ENCODE data around the gene MSL3B.
"Not testable (repeated sequence)": the region's sequence is repeated elsewhere in the genome, so short reads cannot be mapped to it uniquely, and the experiment has no call there.

MSL3B gene

GRCh38 chr2:233867993-233868532 is at the start of gene MSL3B:
MSL3B (minus strand) TSS chr2:233868386.
- DNase-seq = peak; percentile 46

GRCh38 chr2:233917116-233917515 is 48.9 kb upstream of the MSL3B start, which contains the start of gene TRPM8:
TRPM8 (plus strand) TSS chr2:233917373; CDS start chr2:233926538, 9,165 bp downstream.
- DNase-seq = no peak

- DNase-seq = no peak
Observed at GRCh38 chr2:233915128-233915527, 46.9 kb upstream of the MSL3B start.

DNA sequence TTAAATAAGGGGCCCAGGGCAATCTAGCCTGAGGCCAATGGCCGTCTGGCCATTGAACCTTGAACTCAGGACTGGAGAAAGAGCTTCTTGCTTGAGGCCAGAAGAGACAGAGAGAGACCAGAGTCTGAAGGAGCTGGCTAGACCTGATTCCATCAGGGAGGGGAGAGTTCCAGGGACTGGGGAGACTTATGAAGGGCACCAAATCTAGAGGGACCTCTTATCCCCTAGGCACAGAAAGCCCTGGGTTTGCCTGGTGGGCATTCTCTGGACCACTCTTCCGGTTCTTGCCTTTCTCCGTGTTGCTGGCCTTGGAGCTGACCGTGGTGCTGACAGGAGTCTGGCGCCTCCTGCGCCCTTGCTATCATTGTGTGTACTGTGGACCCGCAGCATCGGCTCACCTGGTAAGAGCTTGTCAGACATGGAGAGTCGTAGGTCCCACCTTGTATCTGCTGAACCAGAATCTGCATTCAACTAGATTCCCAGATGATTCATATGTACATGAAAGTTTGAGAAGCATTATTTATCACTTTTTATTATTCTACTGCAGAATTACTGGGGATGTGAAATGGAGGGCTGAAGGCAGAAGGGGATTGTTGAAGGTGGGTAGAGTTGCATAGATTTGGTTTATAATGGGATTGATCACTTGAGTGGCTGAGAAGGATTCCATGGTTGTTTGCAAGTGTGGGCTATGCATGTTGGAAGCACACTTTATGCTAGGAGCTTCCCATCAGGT is 44.7 kb upstream of the MSL3B start:
- no peak for DNase-seq

DNA sequence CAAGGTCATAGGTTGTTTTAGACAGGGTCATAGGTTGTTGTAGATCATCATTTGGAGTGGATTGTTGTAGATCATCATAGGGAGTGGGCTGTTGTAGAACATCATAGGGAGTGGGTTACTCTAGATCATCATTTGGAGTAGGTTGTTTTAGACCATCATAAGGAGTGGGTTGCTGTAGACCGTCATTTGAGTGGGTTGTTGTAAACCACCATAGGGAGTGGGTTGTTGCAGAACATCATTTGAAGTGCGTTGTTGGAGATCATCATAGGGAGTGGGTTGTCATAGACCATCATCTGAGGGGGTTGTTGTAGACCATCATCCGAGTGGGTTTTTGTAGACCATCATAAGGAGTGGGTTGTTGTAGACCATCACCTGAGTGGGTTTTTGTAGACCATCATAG is 39.4 kb upstream of the MSL3B start:
- DNase-seq = no peak

DNA sequence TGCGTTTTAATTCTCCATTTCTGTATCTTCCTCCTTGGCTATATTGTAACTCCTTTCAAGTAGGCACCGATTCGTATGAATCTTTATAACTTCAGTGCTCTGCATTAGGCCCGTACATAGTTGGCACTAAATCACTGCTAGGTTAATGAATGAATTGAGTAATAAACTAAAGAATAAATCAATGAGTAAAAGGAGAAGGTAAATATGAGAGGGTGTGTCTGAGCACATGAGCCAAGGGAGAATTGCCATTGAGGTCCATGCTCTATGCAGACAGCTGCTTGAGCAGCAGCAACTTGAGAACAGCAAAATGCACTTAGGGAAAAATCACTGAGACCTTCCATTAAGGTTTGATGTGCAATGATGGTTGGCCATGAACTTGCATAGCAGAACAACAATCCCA is 37.8 kb upstream of the MSL3B start:
- DNase-seq = no peak

GRCh38 chr2:233901884-233902283 is 33.7 kb upstream of the MSL3B start:
- no peak for DNase-seq

- no peak for DNase-seq
Observed at GRCh38 chr2:233901367-233901766, 33.2 kb upstream of the MSL3B start.

GRCh38 chr2:233896253-233896652 is 28.1 kb upstream of the MSL3B start:
- not testable (repeated sequence) for DNase-seq

- no peak for DNase-seq
Observed at GRCh38 chr2:233892793-233893192, 24.6 kb upstream of the MSL3B start.

- DNase-seq = no peak
Observed at GRCh38 chr2:233882353-233882752, 14.2 kb upstream of the MSL3B start.

DNA sequence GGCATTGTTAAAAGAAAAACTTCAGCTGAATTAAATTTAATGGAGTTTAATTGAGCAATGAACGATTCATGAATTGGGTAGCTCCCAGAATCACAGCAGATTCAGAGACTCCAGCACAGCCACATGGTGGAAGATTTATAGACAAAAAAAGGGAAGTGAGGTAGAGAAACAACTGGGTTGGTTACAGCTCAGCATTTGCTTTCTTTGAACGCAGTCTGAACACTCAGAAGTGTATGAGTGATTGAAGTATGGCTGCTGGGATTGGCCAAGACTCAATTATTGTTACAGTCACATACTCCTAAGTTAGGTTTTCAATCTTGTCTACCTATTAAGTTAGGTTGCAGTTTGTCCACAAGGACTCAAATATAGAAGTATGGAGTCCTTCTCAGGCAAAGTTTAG is 3.9 kb upstream of the MSL3B start:
- DNase-seq = not testable (repeated sequence)

- DNase-seq = no peak
Observed at GRCh38 chr2:233871432-233871831, 3.2 kb upstream of the MSL3B start.

DNA sequence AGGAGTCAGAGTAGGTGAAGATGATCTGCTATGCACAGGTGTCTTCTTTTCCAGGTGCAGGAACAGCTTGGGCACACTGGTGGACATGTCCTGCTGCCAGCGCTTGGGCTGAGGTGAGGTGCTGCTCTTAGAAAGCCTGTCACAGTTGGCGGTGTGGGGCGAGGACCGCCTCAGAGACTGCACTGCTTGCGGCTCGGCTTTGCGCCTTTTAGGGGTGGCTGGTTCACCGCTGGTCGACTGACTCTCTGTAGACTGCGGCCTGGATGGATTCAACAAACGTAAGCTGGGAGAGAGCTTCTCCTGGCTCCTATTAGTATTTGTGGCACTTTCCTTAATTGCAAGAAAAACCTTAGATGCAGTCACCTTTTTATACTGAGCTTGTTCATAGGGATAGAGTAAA is 1.7 kb downstream of the MSL3B start:
- no peak for DNase-seq

- DNase-seq = no peak
Observed at GRCh38 chr2:233865838-233866237, 2.3 kb downstream of the MSL3B start.

DNA sequence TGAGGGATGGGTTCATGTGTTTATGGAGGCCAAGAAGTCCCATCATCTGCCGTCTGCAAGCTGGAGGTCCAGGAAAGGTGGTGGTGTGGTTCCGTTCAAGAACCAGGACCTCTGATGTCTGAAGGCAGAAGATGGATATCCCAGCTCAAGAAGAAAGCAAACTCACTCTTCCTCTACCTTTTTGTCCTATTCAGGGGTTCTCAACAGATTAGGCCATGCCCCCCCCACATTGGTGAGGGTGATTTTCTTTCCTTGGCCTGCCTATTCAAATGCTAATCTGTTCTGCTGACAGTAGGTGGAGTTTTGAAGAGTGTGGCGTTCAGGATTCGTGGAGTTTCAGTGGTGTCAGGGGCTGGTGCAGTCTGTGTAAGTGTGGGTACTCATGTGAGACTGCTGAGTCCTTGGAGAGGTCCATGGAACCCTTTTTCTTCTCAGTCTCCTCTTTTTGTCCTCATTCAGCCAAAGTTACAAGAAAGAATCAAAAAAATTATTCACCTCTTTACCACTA is 5.9 kb downstream of the MSL3B start:
- no peak for DNase-seq

DNA sequence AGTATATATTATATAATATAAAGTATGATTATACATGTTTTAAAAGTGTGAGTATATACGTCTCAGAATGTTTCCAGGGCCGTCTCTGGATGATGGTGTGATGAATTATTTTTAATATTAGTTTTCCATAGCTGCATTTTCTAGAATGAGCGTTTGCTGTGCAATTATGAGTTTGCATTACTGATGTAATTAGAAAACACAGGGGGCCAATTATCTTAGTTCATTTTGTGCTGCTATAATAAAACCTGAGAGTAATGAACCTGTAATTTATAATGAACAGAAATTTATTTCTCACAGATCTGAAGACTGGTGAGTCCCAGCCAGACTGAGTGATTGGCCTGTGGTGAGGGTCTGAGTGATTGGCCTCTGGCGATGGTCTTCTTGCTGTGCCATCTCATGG is 9.9 kb downstream of the MSL3B start:
- DNase-seq = no peak

GRCh38 chr2:233857511-233858141 is 10.6 kb downstream of the MSL3B start:
- DNase-seq = no peak

DNA sequence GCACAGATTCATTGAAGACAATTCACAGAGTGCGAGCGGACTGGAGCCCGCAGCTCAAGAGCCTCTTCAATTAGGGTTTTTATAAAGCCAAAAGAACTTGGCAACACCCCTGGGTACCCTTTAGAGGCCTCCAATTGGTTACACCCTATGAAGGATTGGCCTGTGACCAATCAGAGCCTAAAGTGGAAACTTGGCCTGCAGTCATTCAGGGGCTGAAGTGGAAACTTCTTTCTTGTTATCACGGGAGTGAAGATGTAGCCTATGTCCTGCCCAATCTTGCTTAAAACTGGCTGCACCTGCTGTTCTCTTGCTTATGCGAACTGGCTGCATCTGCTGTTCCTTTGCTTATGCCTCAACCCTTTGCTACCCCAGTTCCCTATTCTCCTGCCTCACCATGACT is 12.0 kb downstream of the MSL3B start:
- no peak for DNase-seq

GRCh38 chr2:233855345-233855744 is 12.8 kb downstream of the MSL3B start:
- no peak for DNase-seq

DNA sequence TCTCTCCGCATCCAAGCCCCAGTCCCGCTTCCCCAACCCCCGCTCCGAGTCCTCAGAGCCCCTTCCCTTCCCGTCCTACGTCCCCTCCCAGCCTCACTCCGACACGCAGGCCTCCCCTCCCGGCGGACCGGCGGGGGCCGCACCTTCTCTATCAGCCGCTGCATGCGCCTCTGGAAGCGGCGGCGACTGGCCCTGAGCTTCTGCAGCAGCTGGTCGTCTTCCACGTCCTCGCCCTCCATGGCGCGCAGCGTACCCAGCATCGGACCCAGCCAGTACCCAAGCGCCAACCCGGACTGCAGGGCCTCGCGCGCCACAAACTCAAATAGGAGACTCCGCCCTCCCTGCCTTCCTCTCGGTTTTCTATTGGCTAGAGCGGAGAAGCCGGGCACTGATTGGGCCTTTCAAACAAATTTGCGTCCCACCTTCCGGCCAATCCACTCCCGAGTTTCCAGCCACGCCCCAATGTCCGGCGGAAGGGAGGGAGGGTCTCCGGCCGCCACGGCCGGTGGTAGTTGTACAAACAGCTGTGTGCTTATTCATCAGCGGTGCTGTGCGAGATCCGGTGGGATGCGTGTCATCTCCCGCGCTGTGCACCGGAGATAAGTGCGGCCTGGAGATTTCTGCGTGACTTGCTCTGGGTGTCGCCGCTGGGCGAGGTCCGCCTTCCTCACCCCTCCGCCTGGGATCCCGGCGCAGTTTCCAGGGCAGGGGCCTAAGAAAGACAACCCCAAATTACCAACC is 13.8 kb downstream of the MSL3B start, which contains the start of gene HJURP:
Gene HJURP (minus strand): TSS at position 295 of the 741 bp plus-strand sequence. CDS start 35 bp downstream, at position 260.
- DNase-seq = peak; percentile 93

GRCh38 chr2:233853883-233854240 is 14.3 kb downstream of the MSL3B start:
- DNase-seq = no peak

DNA sequence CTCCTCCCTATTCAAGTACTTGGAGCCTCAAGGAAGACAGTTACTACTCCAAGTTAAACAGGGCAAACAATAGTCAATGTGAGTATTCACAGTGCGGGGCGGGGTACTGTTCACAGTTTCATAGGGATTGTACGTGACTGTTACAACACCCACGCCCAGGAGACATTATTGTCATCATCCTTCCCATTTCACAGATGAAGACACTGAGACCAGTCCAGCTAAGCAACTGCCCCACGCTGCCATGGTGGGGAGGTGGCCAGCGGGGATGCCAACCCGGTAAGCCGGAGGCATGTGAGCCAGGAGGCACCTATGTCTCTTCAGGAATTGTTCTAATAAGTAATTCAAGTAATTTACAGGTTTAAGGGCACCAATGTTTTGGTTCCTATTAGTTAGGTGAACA is 14.8 kb downstream of the MSL3B start:
- no peak for DNase-seq

Measured in KG1 (cell line).